ENCODE measurements around the gene HSPA1A.
"Not testable (repeated sequence)": the region's sequence is repeated elsewhere in the genome, so short reads cannot be mapped to it uniquely, and the experiment has no call there.

Gene HSPA1A

DNA sequence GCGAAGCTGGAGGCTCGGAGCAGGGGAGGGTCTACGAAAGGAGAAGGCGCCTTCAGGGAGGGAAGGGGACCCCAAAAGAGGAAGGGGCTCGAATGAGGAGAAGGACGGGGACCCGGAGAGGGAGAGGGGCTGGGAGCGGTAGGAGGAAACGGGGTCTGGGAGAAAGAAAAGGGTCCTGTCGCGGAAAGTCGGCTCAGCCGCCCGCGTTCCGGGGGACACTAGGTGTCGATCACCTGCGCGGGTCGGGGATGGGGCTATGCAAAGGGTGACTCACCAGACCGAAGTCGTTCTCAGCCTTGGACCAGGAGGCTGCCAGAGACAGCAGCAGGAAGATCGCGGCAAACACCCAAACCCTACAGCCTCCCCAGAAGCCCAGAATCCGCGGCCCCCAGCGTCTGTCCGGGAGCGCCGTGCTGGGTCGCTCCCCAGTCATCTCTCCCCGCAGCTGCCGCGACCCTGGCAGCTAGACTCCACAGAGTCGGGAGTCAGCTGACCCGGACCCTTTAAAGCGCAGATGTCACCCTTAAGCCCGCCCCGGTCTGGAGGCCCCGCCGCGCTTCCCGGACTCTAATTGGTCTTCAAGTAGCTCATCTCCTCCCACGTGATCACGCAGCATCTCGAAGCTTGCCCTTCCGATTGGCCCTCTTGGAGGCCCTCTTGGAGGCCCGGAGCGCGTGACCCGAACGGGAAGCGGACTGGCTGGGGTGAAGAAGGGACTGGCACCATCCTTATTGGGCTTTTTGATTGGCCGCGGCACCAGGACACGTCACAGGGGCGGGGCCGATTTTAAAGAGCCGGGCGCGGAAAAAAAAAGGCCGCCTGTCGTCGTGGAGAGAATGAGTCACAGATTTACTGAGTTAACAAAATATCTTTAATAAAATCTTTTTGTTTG, 47.2 kb downstream of the HSPA1A start, which contains the start of gene NEU1:
Gene NEU1, minus strand, starts transcription at position 478 of the 892 bp plus-strand sequence. Its CDS starts 45 bp downstream, at position 433.
- DNase-seq (ENCODE audit: low spot score) = peak; percentile 100
- peak; percentile 89 for FAIRE-seq

DNA sequence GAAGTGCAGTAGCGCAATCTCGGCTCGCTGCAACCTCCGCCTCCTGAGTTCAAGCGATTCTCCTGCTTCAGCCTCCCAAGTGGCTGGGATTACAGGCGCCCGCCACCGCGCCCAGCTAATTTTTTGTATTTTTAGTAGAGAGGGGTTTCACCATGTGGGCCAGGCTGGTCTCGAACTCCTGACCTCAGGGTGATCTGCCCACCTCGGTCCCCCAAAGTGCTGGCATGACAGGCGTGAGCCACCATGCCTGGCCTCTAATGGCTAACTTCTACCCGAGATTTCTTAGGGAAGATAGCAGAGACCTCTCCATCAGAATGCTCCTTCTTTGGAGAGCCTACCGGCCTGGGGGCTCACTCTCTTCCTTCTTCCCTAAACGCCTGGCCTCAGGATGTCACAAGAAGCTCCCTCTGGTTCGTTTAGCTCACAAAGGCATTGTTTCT, 48.8 kb downstream of the HSPA1A start:
- FAIRE-seq; DNase-seq (ENCODE audit: low spot score): not testable (repeated sequence)

DNA sequence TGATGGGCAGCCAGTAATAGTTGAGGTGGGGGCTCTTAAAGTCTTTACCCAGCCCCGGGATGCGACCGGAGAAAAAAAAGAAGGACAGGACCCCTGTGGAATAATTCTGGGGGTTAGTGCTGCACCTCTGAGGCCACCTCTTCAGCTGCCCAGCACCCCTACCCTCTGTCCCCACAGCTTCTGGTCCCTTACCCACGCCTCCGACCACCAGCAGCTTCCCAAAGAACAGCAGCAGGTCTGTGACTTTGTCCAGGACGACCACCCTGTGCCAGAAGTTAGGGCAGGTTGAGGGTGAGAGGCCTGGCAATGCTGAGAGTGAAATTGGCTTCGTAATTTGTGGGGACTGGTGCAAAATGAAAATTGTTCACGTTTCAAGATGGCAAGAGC, 49.5 kb downstream of the HSPA1A start:
- FAIRE-seq = no peak

DNA sequence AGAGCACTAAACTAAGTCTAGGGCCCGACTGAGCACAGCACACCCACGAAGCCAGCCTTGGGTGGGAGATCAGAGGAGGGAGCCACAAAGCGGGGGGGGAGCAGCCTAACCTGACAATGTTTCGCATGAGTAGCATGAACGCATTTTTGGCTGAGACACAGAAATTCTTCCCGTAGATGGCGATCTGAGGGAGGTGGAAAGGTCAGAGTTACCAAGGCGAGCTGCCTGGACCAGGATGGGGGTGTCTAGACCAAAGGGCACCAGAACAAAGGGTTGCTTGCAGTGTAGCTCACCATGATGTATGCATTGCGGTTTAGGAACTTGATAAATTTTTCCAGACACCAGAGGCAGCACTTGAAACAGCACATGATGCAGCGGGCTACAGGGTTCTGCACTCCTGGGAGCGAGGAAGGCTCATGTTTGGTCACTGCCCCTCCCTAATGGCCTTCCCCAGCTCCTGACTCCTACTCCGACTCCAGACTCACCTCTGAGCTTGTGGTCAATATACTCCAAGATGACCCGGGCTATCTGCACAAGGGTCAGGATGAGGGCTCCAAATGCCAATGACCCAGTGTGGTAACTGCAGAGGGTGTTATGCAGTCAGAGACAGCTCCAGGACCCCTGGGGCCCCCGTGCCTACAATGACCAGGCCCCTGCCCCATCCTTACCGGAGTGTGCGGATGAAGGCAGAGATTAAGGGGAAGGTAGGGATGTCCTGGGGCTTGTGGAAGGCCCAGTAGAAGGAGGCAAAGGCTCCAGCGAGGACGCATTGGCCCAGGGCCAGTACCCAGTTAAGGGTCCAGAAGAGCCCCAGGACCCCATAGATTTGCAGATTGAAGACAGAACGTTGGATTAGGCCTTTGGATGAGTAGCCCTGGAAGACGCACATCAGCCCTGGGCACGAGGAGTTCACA, 50.1 kb downstream of the HSPA1A start:
- FAIRE-seq = no peak
- DNase-seq (ENCODE audit: low spot score) = no peak

More for the DNA sequence above, 49.5 kb downstream of the HSPA1A start:
- DNase-seq (ENCODE audit: low spot score) = no peak
